T1000 (cell line): ENCODE data around the gene JAGN1.
"Not testable (repeated sequence)": the region's sequence is repeated elsewhere in the genome, so short reads cannot be mapped to it uniquely, and the experiment has no call there.

ENCODE experiments used
- DNase-seq: peaks from one replicate; lab custom pipeline; 2025; ENCODE audit warnings: mixed read lengths; lab: John Stamatoyannopoulos, UW

JAGN1 gene

DNA sequence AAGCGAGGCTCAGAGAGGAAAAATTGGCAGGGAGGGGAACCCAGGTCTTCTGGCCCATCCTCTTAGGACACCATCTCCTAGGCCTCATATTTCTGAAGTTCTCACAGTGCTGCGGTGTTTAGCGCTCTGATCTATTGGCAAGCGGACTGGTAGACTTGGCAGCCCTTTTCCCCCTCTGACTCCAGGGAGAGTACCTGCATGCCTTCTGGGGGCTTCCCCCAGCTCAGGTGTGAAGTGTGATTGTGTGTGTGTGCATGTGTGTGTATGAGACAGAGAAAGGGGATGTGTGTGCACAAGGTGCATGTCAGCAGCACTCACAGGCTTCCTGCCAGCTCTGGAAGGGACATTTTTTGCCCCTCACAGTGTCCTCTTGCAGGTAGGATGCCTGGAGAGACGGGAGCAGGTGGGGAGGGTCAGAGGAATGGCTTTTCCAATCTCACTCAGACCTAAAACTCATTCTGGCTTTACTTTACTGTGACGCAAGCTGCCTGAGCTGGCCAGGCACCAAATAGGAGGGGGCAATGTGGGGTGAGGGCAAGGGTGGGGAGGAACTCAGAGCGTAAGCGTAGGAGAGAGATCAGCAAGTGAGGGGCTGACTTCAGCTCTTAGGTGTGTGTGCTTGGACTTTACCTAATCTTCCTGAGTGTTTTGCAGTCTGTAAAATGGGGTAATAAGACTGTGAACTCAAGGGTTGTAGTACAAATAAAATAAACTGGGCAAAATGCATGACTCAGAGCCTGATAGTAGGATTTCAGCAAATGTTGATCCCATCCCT is 8.2 kb downstream of the JAGN1 start:
- DNase-seq, result no peak

DNA sequence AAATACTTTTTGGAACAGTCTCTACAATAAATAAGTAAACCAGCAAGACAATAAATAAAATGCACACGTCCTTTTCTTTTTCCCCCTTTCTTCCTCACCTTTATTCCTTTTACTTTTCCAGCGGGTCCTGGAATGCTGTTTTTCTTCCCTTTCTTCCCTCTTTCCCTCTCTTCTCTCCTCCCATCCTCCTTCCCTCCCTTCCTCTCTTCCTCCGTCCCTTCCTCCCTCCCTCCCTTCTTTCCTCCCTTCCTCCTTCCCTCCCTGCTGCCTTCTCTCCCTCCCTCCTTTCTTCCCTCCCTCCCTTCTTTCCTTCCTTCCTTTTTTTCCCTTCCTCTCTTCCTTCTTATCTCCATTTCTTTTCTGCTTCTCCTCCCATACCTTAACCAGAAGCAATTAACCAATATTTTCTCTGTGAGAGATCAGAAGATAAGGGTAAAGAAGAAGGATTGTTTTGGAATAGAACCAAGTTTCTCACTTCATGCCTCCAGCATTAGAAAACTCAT is 8.9 kb downstream of the JAGN1 start:
- DNase-seq, result no peak

DNA sequence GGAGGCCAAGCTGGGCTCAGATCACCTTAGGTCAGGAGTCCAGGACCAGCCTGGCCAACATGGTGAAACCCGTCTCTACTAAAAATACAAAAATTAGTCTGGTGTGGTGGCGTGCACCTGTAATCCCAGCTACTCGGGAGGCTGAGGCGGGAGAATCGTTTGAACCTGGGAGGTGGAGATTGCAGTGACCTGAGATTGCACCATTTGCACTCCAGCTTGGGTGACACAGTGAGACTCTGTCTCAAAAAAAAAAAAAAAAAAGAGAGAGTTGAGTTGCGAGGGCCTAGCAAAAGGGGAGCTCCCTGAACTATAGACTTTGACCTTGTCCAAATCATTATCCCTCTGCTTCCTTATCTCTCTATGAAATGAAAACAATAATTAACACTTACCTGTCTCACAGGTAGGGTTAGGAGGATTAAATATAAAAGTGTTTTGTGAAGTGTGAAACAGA is 10.6 kb downstream of the JAGN1 start:
- not testable (repeated sequence) for DNase-seq

DNA sequence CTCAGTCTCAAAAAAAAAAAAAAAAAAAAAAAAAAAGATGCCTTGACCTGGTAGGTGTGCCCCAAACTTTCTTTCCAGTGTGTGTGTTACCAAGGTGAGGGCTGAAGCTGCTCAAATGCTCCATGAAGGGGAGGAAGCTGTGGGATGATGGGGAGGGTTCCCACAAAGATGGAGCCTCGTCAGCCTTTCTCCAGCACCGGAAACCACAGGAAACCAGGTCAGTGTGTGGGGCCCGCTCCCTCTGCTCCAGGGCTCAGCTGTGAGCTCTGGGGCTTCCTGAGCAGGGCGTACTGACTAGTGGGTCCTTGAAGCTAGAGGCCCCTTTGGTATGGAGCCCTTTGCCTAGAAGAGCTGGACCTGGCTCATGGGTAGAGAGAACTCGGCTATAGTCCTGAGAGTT is 11.6 kb downstream of the JAGN1 start:
- no peak for DNase-seq

DNA sequence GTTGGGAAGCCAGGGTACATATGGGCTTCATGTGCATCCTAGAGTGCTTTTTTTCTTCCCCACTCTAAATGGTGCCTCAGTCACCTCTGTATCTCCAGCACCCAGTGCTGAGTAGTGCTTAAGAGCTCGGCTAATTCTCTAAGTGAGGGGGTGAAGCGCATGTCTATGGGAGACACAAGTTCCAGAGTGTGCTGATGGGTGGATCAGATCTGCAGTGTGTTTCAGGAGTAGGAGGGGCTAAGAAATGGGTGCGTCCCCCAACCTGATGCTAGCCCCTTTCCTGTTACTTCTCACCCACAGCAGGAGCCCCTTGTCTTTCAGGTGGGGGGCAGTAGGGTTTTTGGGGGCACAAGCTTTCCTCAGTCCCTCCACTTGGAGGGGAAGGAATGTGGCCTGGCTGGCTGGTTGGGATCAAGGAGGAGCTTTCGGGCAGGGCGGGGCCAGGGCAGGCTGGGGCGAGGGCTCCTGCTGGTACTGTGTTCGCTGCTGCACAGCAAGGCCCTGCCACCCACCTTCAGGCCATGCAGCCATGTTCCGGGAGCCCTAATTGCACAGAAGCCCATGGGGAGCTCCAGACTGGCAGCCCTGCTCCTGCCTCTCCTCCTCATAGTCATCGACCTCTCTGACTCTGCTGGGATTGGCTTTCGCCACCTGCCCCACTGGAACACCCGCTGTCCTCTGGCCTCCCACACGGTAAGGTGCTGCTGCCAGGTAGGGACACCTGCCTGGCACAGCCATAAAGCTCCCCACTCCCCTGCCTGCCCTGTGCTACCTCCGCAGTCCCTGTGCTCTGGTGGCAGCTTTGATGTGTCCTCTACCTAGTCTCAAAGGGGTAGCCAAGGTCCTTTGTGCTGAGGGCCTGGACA is 12.2 kb downstream of the JAGN1 start, which contains the start of gene IL17RE:
IL17RE (plus strand) TSS at position 477 of the 866 bp plus-strand sequence; CDS start at position 562, 85 bp downstream.
- no peak for DNase-seq

DNA sequence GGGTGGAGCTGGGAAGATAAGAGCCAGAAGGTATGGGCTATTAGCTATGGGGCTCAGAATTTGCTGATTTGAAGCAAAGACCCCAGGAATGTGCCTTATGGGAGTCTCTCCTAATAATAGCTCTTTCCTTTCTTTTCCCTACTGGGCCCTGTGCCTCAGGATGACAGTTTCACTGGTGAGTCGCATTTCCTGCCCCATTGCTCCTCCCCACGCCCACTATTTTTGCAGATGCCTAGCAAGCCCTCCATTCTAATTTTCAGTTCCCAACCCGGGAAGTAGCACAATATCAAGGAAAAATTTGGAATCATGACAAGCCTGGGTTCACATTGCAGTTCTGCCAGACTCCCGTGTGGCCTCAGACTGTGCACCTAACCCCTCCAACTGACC is 12.8 kb downstream of the JAGN1 start:
- DNase-seq, result no peak

DNA sequence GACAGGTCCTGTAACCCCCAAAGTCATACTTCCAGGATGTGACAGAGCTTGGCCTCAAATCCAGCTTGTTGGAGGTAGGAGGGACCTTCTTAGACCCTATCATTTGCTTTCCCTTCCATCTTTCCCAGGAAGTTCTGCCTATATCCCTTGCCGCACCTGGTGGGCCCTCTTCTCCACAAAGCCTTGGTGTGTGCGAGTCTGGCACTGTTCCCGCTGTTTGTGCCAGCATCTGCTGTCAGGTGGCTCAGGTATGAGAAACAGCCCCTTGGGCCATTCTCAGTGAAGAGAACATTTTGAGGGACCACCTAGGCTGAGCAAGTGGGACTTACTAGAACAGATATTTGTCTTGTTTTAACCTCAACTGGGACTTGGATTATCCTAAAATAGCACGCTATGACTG is 13.5 kb downstream of the JAGN1 start:
- no peak for DNase-seq

DNA sequence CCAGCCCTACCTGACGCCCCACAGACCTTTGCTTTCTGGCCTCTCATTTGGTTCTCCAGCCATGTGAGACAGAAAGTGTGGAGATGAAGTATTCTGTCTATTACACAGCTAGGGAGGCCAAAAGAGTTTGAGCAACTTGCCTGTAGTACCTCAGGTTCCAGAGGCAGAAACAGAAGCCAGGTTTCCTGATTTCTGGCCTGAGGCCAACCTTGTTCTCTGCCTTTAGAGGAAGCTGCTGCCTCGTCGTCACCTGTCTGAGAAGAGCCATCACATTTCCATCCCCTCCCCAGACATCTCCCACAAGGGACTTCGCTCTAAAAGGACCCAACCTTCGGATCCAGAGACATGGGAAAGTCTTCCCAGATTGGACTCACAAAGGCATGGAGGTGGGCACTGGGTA is 16.1 kb downstream of the JAGN1 start:
- no peak for DNase-seq

DNA sequence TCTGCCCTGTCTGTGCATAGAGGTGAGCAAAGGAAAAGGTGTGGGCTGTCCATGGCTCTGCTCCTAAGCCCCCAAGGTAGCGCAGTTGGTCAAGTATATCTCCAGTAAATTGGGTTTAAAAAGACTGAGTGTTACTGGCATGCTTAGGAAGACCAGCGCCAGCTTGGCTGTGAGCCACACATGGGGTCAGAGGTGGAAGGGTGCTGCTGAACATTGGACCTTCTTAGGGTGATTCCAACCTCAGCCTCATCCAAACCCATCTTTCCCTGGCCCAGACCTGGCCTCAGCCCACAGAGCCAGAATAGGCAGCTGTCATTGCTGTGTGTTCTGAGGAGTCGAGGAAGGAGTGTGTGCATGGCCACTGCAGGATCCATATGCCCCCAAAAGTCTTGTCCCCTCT is 17.9 kb downstream of the JAGN1 start:
- no peak for DNase-seq

DNA sequence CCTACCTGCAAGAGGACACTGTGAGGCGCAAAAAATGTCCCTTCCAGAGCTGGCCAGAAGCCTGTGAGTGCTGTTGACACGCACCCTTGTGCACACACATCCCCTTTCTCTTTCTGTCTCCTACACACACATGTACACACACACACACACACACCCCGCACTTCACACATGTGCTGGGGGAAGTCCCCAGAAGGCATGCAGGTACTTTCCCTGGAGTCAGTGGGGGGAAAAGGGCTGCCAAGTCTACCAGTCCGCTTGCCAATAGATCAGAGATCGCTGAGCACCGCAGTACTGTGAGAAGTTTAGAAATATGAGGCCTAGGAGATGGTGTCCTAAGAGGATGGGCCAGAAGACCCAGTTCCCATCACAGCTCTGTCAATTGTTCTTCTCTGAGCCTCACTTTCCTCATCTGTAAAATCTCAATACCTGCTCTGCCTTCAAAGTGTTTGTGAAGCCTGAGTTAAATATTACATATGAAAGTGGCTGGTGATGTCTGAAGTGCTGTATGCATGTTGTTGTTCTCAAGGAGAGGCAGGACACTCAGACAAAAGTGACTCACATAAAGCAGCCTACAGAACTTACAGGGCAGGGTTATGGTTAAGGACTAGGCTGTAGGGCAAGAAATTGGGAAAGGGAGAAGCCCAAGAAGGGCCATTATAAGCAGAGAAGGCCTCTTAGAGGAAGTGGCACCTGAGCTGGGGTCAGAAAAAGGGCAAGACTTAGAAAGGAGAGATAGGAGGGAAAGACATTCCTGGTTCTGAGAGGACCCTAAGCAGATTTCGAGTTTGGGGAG is 19.0 kb downstream of the JAGN1 start:
- no peak for DNase-seq

DNA sequence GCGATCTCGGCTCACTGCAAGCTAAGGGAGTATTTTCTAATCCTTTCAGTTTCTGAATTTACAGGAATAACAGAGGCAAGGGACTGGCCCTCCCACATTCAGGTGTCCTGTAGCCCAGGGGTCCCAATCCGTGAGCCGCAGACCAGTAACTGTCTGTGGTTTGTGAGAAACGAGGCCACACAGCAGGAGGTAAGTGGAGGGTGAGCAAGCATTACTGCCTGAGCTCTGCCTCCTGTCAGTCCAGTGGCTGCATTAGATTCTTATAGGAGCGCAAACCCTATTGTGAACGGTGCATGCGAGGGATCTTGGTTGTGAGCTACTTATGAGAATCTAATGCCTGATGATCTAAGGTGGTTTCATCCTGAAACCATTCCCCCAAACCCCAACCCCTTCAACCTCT is 21.5 kb downstream of the JAGN1 start:
- no peak for DNase-seq

DNA sequence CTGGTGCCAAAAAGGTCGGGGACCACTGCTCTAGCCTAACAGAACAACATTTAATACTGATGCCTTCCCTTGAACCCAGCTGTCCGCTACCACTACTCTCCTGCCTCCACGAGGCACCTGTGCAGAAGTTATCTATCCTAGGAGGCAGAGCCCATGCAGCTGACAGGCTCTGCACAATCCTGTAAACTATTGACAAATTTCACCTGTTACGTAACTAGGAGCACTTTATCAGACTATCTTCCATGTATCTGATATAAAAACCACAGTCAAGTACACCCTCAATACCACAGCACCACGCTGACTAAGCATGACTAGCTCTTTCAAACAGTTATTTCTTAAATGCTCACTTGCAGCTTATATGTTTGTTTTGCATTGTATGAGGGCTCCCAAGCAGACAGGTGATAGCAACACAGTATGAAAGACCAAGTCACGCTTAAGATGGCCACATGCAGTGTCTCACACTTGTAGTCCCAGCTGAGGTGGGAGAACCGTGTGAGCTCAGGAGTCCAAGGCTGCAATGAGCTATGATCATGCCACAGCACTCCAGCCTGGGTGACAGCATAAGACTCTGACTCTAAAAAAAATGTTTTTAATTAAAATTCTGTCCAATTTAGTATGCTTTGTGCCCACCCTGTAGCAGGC is 22.0 kb downstream of the JAGN1 start:
- peak; percentile 29 for DNase-seq

DNA sequence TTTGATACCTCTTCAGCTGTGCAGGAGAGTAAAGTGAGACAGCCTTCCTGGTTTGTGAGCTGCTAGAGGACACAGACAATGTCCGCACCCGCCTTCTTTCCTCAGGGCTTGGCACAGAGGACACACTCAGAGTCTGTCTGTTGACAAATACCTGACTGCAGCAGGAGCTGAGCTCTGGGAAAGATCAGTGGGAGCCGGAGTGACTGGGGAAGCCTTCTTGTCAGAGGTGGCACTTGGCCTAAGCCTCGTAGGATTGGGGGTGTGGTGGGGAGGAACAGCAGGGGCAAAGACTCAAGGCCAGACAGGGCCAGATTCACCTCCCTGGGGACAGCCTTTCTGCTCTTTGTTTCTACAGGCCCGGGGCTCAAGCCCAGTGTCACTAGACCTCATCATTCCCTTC is 23.2 kb downstream of the JAGN1 start:
- no peak for DNase-seq

DNA sequence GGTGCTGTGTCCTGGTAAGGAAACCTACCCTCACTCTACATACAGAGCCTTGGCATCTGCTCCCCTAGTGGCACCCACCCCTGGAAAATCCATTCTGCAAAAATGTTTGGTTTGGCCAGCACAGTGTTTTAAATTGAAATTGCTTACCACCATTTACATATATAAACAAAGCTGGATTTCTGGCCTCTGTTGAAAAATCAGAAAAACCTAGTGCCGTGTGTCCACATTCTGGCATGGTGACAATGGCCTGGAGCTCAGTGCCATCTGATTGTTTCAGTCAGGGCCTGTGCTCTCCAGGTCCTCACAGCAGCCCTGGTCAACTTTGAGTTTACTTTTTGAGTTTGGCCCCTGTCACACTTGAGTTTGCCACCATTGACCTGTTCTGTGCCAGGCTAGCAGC is 23.6 kb downstream of the JAGN1 start:
- DNase-seq, result no peak

DNA sequence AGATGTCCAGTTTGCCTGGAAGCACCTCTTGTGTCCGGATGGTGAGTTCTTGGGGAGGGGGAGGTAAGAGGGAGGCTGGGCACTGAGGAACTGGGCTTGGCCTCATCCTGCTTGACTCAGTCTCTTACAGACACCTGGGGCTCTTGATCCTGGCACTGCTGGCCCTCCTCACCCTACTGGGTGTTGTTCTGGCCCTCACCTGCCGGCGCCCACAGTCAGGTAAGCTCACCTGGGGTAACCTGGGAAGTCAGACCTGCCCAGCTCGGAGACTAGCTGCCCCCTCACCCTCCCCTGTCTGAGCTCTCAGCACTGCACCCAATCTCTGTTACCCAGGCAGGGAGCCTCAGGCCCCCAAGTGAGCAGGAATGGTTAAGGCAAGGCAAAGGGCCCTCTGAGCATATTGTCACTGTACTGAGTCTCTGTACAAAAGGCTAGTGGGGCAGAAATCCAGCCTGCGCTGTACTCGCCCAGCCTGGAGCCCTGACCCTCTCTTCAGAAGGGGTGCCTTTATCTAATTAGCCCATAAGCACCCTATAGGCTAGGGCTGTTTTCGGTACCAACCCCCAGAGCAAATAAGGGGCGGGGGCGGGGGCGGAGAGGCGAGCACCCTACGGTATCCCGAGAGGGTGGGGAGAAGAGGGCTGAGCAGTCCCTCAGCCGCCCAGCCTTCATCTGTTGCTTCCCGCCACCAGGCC is 24.3 kb downstream of the JAGN1 start:
- DNase-seq, result no peak

DNA sequence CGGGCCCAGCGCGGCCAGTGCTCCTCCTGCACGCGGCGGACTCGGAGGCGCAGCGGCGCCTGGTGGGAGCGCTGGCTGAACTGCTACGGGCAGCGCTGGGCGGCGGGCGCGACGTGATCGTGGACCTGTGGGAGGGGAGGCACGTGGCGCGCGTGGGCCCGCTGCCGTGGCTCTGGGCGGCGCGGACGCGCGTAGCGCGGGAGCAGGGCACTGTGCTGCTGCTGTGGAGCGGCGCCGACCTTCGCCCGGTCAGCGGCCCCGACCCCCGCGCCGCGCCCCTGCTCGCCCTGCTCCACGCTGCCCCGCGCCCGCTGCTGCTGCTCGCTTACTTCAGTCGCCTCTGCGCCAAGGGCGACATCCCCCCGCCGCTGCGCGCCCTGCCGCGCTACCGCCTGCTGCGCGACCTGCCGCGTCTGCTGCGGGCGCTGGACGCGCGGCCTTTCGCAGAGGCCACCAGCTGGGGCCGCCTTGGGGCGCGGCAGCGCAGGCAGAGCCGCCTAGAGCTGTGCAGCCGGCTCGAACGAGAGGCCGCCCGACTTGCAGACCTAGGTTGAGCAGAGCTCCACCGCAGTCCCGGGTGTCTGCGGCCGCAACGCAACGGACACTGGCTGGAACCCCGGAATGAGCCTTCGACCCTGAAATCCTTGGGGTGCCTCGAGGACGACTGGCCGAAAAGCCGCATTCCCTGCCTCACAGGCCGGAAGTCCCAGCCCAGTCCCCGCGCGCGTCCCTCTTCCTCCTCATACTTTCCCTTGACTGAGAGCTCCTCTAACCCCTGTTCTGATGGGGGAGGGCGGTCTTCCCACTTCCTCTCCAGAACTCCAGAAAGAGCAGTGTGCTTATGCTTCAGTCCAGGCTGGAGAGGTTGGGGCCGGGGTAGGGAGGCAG is 25.1 kb downstream of the JAGN1 start:
- DNase-seq, result no peak

DNA sequence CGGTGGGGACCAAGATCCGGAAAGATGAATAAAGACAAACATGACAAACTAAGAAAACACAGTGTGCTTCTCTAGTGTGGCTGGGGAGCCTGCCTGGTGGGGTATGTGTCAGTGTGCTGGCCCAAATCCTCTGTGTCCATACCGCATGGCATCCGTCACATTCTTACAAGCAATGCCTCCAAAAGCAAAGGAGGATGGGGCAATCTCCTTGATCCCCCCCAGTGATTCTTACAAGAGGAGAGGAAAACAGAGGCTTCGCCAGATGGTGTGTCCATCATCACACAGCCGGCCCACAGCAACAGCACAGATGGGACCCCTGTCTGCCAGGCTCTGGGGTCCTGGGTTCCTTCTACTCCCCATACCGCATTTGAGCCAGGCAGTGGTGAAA is 25.9 kb downstream of the JAGN1 start:
- DNase-seq, result no peak

DNA sequence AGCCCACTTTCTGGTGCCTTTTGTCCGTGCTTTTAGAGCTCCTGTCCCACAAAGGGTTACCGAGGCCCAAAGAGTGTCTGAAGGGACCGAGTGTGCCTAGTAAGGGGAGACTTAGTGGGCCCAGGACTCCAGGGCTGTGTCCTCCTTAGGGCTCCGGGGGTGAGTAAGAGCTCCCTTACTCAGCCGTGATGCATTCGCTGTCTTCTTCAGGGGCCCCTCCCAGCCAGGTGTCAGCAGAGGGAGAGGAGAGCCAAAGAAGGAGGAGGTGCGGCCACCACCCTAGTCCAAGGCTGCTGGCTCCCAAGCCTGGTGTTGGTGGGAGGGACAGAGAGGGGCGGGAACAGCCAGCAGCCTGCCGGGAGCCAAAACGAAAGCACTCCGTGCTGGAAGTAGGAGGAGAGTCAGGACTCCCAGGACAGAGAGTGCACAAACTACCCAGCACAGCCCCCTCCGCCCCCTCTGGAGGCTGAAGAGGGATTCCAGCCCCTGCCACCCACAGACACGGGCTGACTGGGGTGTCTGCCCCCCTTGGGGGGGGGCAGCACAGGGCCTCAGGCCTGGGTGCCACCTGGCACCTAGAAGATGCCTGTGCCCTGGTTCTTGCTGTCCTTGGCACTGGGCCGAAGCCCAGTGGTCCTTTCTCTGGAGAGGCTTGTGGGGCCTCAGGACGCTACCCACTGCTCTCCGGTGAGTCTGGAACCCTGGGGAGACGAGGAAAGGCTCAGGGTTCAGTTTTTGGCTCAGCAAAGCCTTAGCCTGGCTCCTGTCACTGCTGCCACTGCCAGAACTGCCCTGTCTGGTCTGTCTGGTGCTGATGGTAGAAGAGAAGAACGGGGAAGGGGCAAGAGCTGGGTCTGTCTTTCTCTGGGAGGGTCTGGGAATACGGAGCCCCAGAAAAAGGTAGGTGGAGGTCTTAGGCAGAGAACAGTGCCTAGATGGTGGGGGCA is 26.6 kb downstream of the JAGN1 start, which contains the start of gene IL17RC:
IL17RC (plus strand) TSS at position 365 of the 947 bp plus-strand sequence; CDS start at position 583, 218 bp downstream.
- peak; percentile 76 for DNase-seq

DNA sequence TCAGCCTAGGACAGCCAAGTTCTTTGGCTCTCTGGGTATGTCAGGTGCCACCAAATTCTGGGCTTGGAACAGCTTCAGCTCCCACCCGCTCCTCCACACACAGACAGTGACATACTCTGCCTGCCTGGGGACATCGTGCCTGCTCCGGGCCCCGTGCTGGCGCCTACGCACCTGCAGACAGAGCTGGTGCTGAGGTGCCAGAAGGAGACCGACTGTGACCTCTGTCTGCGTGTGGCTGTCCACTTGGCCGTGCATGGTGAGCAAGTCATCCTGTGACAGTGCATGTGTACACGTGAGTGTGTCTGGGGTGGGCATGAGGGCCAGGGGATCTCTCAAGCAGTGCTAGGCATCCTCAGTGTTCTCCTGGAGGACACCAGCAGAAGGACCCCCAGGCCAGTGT is 27.4 kb downstream of the JAGN1 start:
- no peak for DNase-seq
